C4-2B (cell line): ENCODE measurements around the gene PNPO.

Source experiments
- H3K27ac ChIP-seq: fragments of 450-650 bp; 2 replicates; pipeline ENCODE4 v1.5.1; 2017
- ZFX ChIP-seq: fragments of 450-650 bp; IDR thresholded peaks from 2 replicates; pipeline ENCODE4 v1.6.1; 2017
- TF ChIP-seq, protein P1 (sequence below): fragments of 450-650 bp; conservative IDR thresholded peaks from 2 replicates; pipeline ENCODE4 v1.5.1; 2017; ENCODE audit warnings: mild to moderate bottlenecking

PNPO gene

GRCh38 chr17:47997586-47997985 lies 56.2 kb downstream of the PNPO start:
- TF ChIP-seq, protein P1, sequence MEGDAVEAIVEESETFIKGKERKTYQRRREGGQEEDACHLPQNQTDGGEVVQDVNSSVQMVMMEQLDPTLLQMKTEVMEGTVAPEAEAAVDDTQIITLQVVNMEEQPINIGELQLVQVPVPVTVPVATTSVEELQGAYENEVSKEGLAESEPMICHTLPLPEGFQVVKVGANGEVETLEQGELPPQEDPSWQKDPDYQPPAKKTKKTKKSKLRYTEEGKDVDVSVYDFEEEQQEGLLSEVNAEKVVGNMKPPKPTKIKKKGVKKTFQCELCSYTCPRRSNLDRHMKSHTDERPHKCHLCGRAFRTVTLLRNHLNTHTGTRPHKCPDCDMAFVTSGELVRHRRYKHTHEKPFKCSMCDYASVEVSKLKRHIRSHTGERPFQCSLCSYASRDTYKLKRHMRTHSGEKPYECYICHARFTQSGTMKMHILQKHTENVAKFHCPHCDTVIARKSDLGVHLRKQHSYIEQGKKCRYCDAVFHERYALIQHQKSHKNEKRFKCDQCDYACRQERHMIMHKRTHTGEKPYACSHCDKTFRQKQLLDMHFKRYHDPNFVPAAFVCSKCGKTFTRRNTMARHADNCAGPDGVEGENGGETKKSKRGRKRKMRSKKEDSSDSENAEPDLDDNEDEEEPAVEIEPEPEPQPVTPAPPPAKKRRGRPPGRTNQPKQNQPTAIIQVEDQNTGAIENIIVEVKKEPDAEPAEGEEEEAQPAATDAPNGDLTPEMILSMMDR, result no peak
- TF ChIP-seq ZFX, result no peak
- no peak overlapping the region for H3K27ac ChIP-seq

DNA sequence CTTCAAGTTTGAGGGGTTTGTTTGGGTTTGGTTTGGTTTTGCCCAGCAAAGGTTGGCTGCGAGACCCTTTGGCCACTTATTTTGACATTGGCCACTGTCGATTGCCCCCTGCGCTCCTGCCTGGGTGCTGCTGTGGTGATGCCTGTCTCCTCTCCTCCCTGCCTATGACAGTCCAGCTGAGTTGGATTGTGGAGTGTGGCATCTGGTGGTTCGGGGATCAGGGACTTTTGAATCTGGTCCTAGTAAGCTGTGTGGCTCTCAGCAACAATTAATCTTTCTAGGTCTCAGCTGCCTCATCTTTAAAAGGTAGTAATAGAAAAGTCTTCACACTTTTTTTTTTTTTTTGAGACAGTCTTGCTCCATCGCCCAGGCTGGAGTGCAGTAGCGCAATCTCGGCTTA lies 56.7 kb downstream of the PNPO start:
- TF ChIP-seq, protein P1, result no peak
- TF ChIP-seq ZFX, result no peak
- H3K27ac ChIP-seq, result no peak overlapping the region
